ENCODE measurements around the gene EXOSC3. TPM values are rescaled to one million over a fixed set of nuclear protein-coding genes. Genes with fewer than 3 reads are reported as not detected.

Gene EXOSC3
- total and polyA plus RNA-seq, 2 of the 8 experiments (the other 6 are each of a cell fraction or from before 2014, with no cell fraction given), result 46.7 to 73.4 TPM

GRCh38 chr9:37730256-37730655 is 54.6 kb downstream of the EXOSC3 start:
- H3K9ac ChIP-seq (replicated peaks in 1 of 4; ENCODE audit: extremely low read depth in 1 of 4, low read depth in 3 of 4, low read length in 3 of 4), result no peak overlapping the region
- H3K4me2 ChIP-seq (ENCODE audit: insufficient read depth in 1 of 2, low read depth in 2 of 2, low read length in 2 of 2), result no peak overlapping the region
- H4K20me1 ChIP-seq (replicated peaks in 1 of 2; ENCODE audit: control insufficient read depth in 1 of 2, insufficient read depth in 2 of 2, low read length in 2 of 2), result no peaks in the 10 kb centered on the region
- POLR2A ChIA-PET (ENCODE audit: partially characterized antibody), result interaction anchor here (1.1 kb wide), 1 partner anchor 245 kb away, joined by 3 read pairs; no protein-coding TSS in a partner anchor
- no peak overlapping the region for H4K8ac ChIP-seq (ENCODE audit: extremely low read depth, insufficient read depth, low read length)
- H3K23me2 ChIP-seq (ENCODE audit: low read depth, low read length), result 0 out of 2 replicates have a peak, but pooled peaks cover 1% of the 10 kb centered on the region
- H3K36me3 ChIP-seq (ENCODE audit: control insufficient read depth in 2 of 4, insufficient read depth in 4 of 4, low read length in 3 of 4), result no peaks in the 10 kb centered on the region
- no peaks in the 10 kb centered on the region for H3K79me1 ChIP-seq (ENCODE audit: low read depth, low read length)
- no peak overlapping the region for H3K27ac ChIP-seq (ENCODE audit: low read depth, low read length)
- no peak overlapping the region for H3K4ac ChIP-seq (replicated peaks; ENCODE audit: insufficient read length, low read depth, low read length)
- no peak overlapping the region for H3K23ac ChIP-seq (ENCODE audit: insufficient read length)
- H3K79me2 ChIP-seq (ENCODE audit: control insufficient read depth in 1 of 2, insufficient read depth in 2 of 2, low read length in 2 of 2), result no peaks in the 10 kb centered on the region
- H3K4me1 ChIP-seq (replicated peaks in 1 of 4; ENCODE audit: control insufficient read depth in 3 of 4, insufficient read depth in 4 of 4, low read length in 3 of 4), result peaks cover 0 to 14% (median 3%) of the 10 kb centered on the region in 4 experiments; a peak in 4 of 7 replicates
- no peak for TF ChIP-seq ZNF274 (IDR thresholded peaks at IDR 0.05; ENCODE audit: borderline replicate concordance, extremely low read depth, low read length)
- H3K4me3 ChIP-seq (ENCODE audit: extremely low read depth in 1 of 4, insufficient read depth in 2 of 4, low read depth in 3 of 4, low read length in 4 of 4), result no peak overlapping the region
- H2BK120ac ChIP-seq (replicated peaks; ENCODE audit: low read depth, low read length), result no peak overlapping the region
- FAIRE-seq, result peak; percentile 42
- H2AFZ ChIP-seq (ENCODE audit: low read length), result no peak overlapping the region
- H2BK5ac ChIP-seq (ENCODE audit: low read depth, low read length), result no peak overlapping the region
- CTCF ChIA-PET (ENCODE audit: partially characterized antibody), result no interaction called here
- no peak overlapping the region for H2BK15ac ChIP-seq (ENCODE audit: low read length)
- DNase-seq (ENCODE audit: low read depth in 1 of 2, low spot score in 2 of 2), result no peak
- no peak overlapping the region for H3K14ac ChIP-seq (ENCODE audit: insufficient read length)
- H3K56ac ChIP-seq (replicated peaks; ENCODE audit: insufficient read length, low read depth, low read length), result no peak overlapping the region
- no peaks in the 10 kb centered on the region for H3K9me3 ChIP-seq (ENCODE audit: insufficient read depth in 2 of 2, low read depth in 1 of 2, low read length in 1 of 2)
- no peak overlapping the region for H4K91ac ChIP-seq (replicated peaks; ENCODE audit: insufficient read length, low read length)
- no peak overlapping the region for H2BK20ac ChIP-seq (ENCODE audit: low read length)
- no peak overlapping the region for H4K5ac ChIP-seq (ENCODE audit: insufficient read length, low read depth, low read length)
- no peaks in the 10 kb centered on the region for H3K27me3 ChIP-seq (replicated peaks in 1 of 4; ENCODE audit: control insufficient read depth in 3 of 4, extremely low read depth in 1 of 4, insufficient read depth in 3 of 4, low read length in 3 of 4)
- H3K18ac ChIP-seq (ENCODE audit: extremely low read depth, low read length), result no peak overlapping the region
- no peak overlapping the region for H2AK5ac ChIP-seq (ENCODE audit: low read depth, low read length)
- 88% methylated on average over 3 of the region's 3 CpGs; no CpG with 5 or more reads in 1 of the 2 experiments for WGBS, 2 experiments (ENCODE audit: extremely low coverage in 1 of 2, insufficient coverage in 1 of 2, insufficient read length in 1 of 2, insufficient replicate concordance in 2 of 2, low coverage in 1 of 2, low lambda C conversion rate in 2 of 2, missing lambda C conversion rate in 1 of 2)
- no peak overlapping the region for H2BK12ac ChIP-seq (ENCODE audit: low read depth, low read length)

Other genes with a start within 250 kb of the EXOSC3 start
- gene FBXO10, start 208.7 kb downstream of the EXOSC3 start, total RNA-seq (2021; fragmentation: NEBNext Ultra II Directional; extraction: Animal tissue kit (Norgen Biotek cat#: 25700)), result 13.1 and 15.4 TPM in 2 replicates
- gene FBXO10, start 208.7 kb downstream of the EXOSC3 start, polyA plus RNA-seq (2011; rRNA removed), result 13.9 and 17.4 TPM in 2 replicates
- gene TOMM5, start 192.5 kb downstream of the EXOSC3 start, total RNA-seq (2021; fragmentation: NEBNext Ultra II Directional; extraction: Animal tissue kit (Norgen Biotek cat#: 25700)), result 160 and 174 TPM in 2 replicates
- gene TOMM5, start 192.5 kb downstream of the EXOSC3 start, polyA plus RNA-seq (2011; rRNA removed), result 127 and 171 TPM in 2 replicates
- 0.32 and 0.52 TPM in 2 replicates for gene FRMPD1, start 134.1 kb downstream of the EXOSC3 start, total RNA-seq (2021; fragmentation: NEBNext Ultra II Directional; extraction: Animal tissue kit (Norgen Biotek cat#: 25700))
- 0.25 and 0.27 TPM in 2 replicates for gene FRMPD1, start 134.1 kb downstream of the EXOSC3 start, polyA plus RNA-seq (2011; rRNA removed)
- gene TRMT10B, start 31.3 kb downstream of the EXOSC3 start, total RNA-seq (2021; fragmentation: NEBNext Ultra II Directional; extraction: Animal tissue kit (Norgen Biotek cat#: 25700)), result 4.5 and 6.2 TPM in 2 replicates
- gene TRMT10B, start 31.3 kb downstream of the EXOSC3 start, polyA plus RNA-seq (2011; rRNA removed), result 2.0 and 2.4 TPM in 2 replicates
- gene DCAF10, start 15.7 kb upstream of the EXOSC3 start, total RNA-seq (2021; fragmentation: NEBNext Ultra II Directional; extraction: Animal tissue kit (Norgen Biotek cat#: 25700)), result 11.1 and 15.0 TPM in 2 replicates
- 6.7 and 7.1 TPM in 2 replicates for gene DCAF10, start 15.7 kb upstream of the EXOSC3 start, polyA plus RNA-seq (2011; rRNA removed)
- 14.5 and 16.8 TPM in 2 replicates for gene SLC25A51, start 119.1 kb upstream of the EXOSC3 start, total RNA-seq (2021; fragmentation: NEBNext Ultra II Directional; extraction: Animal tissue kit (Norgen Biotek cat#: 25700))
- 5.4 and 8.0 TPM in 2 replicates for gene SLC25A51, start 119.1 kb upstream of the EXOSC3 start, polyA plus RNA-seq (2011; rRNA removed)